Central memory CD4-positive, alpha-beta T cell (primary cell): ENCODE results near the gene PTEN.
"Not testable (repeated sequence)": the region's sequence is repeated elsewhere in the genome, so short reads cannot be mapped to it uniquely, and the experiment has no call there.

ENCODE experiments used
- DNase-seq: peaks from one replicate; pipeline ENCODE4 v3.0.0; 2022
- total RNA-seq, 3 experiments: gene quantifications; one replicate each; lab custom pipeline; 2026; lab: John Stamatoyannopoulos, UW

PTEN gene
- total RNA-seq = 100 to 247 (median 174) reads per million in 3 experiments

DNA sequence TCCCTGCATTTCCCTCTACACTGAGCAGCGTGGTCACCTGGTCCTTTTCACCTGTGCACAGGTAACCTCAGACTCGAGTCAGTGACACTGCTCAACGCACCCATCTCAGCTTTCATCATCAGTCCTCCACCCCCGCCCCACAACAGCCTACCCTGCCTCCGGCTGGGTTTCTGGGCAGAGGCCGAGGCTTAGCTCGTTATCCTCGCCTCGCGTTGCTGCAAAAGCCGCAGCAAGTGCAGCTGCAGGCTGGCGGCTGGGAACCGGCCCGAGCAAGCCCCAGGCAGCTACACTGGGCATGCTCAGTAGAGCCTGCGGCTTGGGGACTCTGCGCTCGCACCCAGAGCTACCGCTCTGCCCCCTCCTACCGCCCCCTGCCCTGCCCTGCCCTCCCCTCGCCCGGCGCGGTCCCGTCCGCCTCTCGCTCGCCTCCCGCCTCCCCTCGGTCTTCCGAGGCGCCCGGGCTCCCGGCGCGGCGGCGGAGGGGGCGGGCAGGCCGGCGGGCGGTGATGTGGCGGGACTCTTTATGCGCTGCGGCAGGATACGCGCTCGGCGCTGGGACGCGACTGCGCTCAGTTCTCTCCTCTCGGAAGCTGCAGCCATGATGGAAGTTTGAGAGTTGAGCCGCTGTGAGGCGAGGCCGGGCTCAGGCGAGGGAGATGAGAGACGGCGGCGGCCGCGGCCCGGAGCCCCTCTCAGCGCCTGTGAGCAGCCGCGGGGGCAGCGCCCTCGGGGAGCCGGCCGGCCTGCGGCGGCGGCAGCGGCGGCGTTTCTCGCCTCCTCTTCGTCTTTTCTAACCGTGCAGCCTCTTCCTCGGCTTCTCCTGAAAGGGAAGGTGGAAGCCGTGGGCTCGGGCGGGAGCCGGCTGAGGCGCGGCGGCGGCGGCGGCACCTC is at the start of gene PTEN, which contains the start of gene KLLN:
TSS of gene PTEN (plus strand) at position 573 of the 891 bp plus-strand sequence. CDS start 845 bp downstream, outside the sequence.
TSS of gene KLLN (minus strand) at position 481 of the 891 bp plus-strand sequence. CDS start 1,046 bp downstream, outside the sequence.
- DNase-seq = peak; percentile 80

DNA sequence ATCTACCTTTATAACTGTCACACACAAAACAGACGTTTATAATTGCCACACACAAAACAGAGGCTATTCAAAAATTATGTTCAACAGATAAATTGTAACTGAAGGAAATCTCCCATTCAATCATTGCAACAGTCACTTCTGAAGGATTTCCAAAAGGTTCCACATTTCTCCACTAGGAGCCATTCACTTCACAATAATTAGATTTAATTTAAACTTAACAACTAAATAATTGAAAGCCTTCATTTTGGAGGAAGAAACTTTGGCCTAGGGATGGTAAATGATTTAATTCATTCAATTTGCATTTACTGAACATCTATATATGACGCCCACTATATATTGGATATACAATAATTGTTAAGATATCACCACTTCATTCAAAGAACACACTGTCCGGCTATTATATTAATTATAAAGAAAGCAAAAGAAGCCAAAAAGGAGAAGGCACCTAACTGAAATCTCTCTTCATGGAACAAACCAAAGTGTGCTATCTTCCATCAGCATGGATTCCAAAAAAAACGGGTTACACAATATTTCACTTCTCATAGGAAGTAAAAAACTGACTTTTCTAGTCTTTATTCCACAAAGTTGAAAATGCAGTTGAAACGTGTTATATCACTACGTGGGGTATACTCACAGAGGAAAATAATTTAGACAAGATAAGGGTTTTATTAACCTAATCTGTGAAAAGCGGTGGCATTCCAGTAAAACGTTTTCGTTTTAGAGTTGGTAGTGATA is 47.1 kb upstream of the PTEN start:
- no peak for DNase-seq

DNA sequence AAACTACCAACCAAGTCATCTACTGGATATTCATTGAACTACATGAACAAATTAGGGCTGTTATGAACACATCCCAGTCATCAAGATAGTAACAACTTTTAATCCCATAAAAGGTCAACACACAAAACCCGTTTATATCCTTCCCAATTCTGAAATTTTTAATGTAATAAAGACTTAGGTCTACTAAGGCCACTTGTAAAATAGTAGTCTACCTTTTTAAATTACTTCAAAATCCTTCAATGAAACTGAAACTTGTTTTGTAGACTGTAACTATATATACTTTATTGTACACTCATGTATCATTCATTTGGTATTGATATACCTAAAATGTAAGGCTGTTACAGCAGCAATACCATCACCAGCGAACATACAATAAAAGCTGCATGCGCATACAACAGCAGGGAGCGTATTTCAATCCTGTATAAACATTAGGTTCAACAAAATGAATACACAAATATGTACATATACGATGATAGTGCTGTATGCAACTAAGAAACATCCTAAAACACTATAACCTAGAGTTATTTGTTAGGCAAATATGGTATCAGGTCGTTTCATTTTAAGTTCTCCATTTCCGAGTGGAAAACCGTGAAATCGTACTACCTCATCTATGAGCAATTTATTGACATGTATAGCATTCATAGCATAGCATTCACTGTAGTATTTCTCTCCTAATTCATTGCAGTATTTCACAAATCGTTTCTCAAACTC is 46.4 kb upstream of the PTEN start:
- DNase-seq = no peak

DNA sequence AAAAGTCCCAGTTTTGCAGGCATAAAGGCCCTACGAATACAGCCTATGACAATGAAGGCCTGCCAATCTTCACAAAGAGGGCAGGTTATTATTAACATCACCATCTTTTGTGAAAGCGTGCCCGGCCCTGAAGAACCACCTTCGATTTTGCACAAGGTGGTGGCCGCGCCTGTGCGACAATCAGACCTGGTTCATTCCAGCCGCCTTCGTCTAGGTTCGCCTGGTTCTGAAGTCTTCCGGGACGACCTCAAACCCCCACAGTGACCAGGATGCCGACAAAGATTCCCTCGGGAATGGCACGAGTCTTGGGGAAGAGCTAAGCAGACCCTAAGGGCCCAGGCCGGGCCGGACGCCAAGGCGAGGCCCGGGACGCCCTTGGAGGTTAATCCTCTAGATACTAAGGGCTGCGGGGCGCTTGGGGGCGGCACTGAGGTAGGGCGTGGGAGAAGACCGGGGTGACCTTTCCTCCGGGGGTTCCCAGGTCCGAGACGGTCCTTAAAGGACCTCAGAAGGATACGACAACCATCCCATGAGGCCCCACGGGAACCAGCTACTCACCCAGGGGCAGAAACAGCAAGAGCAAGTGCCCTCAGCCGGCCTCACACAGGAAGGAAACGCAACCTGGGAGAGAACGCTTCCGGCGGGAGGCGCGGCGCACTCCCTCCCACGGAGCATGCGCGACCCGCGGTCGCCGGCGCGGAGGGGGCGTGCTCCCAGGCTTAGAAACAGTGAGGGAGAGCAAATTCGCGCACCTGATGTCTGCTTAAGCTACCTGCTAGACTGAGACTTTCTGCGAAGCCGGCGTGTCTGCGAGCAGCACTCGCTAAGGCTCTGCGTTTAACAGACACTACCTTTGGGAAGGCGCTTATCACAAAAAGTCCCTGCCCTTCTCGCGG is 45.6 kb upstream of the PTEN start, which contains the start of gene ATAD1:
TSS of gene ATAD1 (minus strand) at position 618 of the 896 bp plus-strand sequence. CDS start 3,627 bp downstream, outside the sequence.
- peak; percentile 92 for DNase-seq

DNA sequence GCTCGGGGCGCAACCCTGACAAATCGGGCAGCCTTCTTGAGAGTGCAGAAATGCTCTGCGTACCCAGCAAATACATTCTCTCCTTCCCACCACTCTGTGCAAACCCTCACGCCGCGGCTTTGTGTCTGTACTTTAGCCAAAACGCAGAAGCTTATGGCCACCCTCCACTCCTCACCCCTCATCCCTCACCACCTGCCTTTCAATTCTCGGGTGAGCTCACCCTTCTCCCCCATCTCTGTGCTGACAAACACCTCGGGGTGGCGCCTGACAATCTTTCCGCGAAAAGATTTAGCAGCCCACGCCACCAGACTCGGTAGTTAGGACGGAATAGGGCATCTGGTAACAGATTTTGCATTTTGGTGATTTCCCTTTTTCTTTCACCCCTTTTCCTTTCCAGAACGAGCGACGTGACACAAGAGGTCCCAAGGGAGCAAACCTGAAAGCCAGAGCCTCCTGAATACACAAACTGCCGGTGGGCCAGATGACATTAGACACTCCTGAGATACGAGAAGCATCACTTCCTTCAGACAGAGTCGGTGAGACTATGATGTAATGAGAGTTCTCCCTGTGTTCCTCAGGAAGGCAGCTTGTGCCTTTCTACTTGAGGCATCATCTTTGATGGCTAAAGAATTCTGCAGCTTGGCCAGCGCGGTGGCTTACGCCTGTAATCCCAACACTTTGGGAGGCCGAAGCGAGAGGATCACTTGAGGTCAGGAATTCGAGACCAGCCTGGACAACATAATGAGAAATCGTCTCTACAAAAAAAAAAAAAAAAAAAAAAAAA is 44.7 kb upstream of the PTEN start:
- DNase-seq = peak; percentile 67

DNA sequence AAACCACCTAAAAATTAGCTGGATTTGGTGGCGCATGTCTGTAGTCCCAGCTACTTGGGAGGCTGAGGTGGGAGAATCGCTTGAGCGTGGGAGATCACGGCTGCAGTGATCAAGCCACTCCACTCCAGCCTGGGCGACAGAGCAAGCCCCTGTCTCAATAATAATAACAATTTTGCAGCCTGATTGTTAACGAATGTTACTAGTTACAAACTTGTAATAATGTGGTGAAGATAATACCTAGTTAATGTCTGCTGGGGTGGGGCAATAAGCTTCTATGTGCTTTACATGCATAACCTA is 44.2 kb upstream of the PTEN start:
- DNase-seq = no peak

DNA sequence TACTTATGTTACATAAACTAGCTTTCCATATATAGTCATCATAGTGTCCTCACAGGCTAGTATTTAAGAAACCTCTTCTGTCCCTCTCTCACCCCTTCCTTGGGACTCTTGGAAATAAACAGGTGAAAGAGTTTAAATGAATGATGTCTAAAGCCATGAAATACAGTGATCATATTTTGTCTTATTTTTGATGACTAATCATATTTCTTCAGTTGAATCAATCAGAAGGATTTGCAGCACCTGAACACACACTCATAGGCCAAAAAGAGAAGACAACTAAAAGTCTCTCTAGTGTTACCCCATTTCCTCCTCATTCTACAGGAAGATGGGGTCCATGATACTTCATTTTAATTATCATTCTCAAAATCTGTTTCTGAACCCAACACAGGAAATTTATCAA is 36.8 kb upstream of the PTEN start:
- no peak for DNase-seq

DNA sequence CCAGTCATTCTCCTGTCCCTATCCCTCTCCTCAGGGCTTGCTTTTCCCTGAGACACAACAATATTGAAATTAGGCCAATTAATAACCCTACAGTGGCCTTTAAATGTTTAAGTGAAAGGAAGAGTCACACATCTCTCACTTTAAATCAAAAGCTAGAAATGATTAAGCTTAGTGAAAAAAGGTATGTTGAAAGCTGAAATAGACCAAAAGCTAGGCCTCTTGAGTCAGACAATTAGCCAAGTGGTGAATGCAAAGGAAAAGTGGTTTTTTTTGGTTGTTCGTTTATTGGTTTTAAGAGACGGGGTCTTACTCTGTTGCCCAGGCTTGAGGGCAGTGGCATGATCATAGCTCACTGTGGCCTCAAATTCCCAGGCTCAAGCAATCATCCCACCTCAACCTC is 35.7 kb upstream of the PTEN start:
- DNase-seq = no peak

DNA sequence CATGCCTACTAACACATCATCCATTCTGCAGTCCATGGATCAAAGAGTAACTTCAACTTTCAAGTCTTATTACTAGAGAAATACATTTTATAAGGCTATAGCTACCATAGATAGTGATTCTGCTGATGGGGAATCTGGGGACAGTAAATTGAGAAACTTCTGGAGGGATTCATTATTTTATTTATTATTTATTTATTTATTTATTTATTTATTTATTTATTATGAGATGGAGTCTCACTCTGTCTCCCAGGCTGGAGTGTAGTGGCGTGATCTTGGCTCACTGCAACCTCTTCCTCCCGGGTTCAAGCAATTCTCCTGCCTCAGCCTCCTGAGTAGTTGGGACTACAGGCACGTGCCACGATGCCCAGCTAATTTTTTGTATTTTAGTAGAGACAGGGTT is 34.4 kb upstream of the PTEN start:
- not testable (repeated sequence) for DNase-seq

DNA sequence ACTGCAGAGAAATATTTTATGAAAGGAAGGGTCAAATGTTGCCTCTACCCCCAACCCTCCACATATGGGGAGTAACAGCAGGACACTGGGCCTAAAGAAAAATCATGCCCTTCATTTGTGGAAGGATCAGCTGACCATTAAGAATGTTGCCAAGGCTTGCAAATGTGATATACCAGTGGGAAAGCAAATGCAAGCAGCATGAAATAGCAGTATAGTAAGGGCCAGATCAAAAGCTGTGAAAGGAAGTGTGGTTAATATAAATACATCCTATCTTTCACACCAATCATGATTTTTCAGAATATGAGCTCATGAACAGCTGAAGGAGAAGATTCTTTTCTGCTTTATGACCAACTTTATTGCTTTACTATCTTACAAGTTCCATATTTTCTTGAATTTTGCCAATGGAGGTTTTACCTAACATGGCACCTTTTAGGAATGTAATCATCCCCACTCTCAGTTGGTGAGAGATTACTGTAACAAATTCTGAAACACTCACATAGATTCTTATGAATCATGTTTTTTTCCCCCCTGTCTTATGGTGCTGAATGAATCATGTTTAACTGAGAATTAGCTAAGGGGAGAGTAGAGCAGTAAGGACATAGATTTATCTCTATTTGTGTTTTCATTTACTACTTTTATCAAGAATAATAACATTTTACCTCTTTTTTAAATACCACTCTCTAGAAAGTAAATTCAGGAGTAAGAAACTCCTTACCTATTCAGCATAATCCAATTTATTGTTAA is 33.3 kb upstream of the PTEN start:
- DNase-seq = no peak

DNA sequence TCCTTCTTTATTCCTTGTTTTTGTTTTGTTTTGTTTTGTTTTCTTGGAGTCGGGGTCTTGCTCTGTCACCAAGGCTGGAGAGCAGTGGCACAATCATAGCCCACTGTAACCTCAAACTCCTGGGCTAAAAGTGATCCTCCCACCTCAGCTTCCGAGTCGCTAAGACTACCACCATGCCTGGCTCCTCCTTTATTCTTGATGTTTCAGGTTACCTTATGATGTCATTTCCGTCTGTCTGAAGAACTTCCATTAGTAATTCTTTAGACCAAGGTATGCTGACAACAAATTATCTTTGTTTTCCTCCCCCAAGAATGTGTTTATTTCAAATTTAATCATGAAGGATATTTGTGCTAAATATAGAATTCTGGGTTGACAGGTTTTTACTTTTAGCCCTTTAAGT is 27.3 kb upstream of the PTEN start:
- DNase-seq = no peak

DNA sequence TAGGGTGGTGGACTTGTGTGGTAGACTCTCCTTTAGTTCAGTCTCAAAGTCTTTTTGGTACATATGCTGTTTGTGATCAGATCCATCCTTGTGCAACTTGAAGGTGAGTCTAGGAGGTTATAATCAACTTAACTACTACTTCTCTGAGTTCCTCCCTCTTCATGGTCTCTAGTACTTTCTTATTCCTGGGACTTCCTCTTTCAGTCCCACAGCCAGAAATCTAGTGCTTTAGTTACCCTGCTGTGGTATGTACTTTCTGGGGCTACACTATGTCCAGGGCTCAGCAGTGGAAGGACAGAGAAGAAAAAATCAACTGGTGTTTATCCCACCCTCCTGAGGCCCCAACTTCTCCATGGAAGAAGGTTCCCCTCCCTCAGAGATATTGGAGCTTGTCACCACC is 26.0 kb upstream of the PTEN start:
- no peak for DNase-seq

DNA sequence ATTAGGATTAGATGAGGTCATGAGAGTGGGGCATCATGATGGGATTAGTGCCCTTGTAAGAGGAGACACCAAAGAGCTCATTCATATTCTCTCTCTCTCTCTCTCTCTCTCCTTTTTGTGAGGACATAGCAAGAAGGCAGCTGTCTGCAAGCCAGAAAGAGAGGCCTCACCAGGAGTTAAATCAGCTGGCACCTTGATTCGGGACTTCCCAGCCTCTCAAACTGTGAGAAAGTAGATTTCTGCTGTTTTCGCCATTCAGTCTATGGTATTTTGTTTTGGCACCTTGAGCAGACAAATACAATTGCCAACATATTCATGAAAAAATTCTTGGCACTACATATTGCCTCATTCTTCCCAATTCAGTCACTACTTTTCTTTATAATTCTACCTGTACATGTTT is 24.8 kb upstream of the PTEN start:
- no peak for DNase-seq

DNA sequence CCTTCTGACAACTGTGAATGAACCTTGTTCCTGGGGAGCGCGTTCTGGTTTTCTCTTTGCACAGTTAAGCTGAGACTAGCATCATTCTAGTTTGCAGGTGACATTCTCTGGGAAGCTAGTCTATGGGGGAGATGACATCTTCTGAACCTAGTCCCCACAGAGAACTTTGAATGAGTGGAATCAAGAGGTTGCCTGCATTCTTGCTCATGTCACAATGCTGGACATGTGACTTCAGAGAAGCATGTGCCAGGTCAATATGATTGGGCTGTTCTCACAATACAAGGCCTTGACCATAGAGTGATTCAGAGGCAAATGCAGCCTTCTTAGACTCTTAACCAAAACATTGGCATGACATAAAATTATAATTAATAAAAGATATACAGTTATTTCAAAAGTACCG is 22.2 kb upstream of the PTEN start:
- DNase-seq = no peak

DNA sequence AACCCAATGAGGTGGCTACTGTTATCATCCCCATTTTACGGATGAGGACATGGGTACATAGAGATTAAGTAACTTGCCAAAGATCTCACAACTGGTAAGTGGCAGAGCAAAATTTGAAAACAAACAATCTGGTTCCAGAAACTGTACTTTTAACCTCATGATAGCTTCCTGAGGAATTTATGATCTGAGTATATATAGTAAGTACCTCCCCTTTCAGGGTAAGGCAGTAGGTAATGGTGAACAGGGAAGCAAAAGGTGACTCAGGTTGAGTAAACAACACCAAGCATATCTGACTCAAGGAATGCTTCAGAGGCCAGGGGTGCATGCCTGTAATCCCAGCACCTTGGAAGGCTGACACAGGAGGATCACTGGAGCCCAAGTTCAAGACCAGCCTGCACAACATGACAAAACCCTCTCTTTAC is 21.2 kb upstream of the PTEN start:
- no peak for DNase-seq

DNA sequence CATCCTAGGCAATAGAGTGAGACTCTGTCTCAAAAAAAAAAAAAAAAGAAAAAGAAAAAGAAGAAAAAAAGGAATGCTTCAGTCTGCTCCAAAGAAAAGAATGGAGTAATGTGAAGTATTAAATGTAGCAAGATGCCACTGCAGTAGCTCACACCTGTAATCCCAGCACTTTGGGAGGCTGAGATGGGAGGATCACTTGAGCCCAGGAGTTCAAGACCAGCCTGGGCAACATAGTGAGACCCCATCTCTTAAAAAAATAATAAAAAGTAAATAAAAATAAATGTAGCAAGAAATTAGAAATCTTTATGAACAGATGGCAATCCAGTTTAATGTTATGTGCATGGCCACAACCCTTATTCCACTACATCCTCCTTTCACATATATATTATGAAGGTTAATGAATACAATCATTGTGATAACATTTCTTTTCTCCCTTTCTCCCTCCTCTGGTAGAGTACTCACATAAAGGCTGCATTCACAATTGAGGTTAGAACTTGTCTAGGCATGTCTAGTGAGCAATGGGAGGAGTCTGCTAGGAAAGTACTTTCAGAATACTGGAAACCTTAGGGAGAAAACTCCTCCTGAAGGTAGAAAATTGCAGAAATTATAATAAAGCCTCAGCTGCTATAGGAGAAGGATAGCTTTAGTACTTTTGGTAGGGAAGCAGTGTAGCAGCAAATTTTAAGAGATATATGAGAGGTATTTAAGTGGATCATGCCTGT is 20.5 kb upstream of the PTEN start:
- DNase-seq = no peak

DNA sequence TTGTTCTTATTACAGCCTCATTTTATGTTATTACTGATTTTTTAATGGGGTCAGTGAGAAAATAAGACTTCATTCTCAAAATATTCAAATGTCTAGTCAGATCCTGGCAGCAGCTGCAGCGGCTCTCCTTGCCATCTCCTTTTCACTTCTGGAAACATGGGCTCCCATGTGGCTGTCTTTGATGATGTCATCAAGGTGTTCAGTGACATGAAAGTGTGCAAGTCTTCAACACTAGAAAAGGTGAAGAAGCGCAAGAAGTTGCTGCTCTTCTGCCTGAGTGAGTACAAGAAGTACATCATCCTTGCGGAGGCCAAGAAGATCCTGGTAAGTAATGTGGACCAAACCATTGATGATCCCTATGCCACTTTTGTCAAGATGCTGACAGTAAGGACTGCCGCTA is 19.7 kb upstream of the PTEN start:
- no peak for DNase-seq

DNA sequence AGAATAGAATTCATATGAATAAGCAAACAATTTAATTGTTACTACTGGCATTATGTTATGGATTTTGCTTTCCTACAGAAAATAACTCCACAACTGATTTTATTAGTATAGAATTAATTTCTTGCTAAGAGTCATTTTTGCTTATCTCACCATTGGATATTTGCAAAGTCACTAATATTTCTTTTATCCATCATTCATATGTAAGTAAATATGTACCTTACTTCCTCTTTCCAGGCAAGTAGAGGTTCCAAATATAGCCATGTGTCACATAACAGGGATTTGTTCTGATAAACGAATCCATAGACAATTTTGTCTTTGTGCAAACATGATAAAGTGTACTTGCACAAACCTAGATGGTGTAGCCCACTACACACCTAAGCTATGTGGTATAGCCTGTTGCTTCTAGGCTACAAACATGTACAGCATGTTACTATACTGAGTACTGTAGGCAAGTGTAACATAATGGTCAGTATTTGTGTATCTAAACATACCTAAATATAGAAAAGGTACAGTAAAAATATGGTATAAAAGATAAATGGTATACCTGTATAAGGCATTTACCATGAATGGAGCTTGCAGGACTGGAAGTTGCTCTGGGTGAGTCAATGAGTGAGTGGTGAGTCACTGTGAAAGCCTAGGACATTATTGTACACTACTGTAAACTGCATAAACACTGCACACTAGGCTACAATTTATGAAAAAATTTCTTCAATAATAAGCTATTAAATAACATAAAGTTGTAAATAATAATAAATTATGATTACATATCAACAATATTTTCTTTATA is 18.4 kb upstream of the PTEN start:
- no peak for DNase-seq

DNA sequence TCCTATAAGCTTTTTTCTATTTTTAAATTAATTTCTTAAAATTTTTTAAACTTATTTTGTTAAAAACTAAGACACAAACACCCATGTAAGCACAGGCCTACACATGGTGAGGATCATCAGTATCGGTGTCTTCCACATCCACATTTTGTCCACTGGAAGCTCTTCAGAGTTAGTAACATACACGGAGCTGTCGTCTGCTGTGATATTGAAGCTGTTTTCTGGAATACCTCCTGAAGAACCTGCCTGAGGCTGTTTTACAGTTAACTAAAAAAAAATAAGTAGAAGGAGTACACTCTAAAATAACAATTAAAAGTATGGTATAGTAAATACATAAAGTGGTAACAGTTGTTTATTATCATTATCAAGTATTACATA is 17.8 kb upstream of the PTEN start:
- DNase-seq = no peak
